GM21515 (cell line): ENCODE measurements around the gene EEIG1.

Experiments used
- ATAC-seq: cut with Tn5 transposase; IDR thresholded peaks from one replicate; pipeline ENCODE4 v1.9.1; 2021; ENCODE audit not compliant: unreplicated experiment

Gene EEIG1

DNA sequence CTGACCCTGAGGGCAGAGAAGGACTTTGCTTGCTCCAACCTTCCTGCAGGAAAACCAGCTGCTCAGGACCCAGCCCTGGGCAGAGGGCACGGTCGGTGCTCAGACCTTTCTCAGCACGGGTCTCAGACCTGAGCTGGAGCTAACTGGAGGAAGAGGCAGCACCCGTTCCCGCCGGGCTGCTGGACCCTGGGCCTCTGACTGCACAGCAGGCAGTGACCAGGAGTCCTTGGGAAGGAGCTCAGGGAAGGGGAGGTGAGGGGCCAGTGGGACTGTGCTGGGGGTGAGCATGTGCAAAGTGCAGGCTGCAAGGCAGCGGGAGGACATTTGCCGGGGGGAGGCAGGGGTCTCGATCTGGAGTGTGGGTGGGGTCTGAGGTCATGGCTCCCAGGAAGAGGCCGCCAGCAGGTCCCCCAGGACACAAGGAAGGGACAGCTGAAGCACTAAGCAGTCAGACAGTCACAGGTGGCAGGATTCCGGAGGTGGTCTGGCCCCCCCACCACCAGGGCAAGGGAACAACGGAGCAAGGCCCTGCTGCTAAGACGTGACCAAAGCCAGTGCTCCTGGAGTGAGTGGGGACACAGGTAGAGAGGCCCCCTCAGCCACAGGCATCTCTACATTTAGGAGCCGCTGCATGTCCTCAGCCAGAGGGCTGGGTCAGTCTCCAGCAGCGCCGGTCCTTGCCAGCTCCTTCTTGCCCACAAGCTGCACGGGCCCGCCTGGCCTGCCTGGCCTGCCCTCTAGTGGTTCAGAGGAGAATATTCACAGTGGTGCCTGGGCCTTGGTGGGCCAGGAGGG, 38.4 kb downstream of the EEIG1 start:
- ATAC-seq: no peak

- no peak for ATAC-seq
Measured at GRCh38 chr9:127941961-127942215, 38.9 kb downstream of the EEIG1 start.

GRCh38 chr9:127941062-127941960, 39.5 kb downstream of the EEIG1 start:
- no peak for ATAC-seq

DNA sequence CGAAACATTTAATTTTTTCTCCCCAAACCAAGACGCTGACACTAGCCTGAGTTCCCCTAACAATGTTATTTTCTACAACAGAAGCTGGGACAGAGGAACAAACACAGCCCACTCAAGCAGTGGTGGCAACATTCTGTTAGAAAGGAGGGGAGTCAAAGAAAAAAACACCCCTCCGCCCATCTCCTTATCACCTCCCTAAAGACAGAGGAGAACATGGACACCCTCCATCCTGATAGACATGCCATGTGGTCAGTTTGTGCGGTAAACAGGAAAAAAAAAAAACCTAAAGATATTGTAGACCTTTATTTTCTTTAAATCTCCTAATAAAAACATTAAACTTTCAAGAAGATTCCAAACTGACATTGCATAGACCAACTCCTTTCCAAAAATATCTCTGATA, 40.2 kb downstream of the EEIG1 start:
- no peak for ATAC-seq

DNA sequence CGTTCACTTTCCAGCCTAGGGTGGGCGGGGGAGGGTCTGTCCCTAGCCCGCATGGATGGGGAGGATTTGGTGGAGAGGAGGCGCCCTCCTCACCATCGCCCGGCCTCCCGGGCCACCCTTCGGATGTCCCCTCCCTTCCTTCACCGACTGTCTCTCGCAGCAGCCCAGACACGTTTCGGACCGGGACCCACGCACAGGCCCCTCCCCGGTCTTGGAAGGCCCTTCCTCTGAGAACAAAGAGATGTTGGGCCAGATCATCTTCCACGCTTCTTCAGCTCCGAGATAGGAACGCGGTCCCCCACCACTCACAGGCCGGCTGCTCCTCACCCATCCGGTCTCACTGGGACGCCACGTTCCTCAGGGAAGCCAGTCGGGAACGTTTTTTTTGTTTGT, 42.5 kb downstream of the EEIG1 start:
- ATAC-seq: no peak

GRCh38 chr9:127937388-127938297, 43.1 kb downstream of the EEIG1 start, which contains the start of gene DPM2:
DPM2 (minus strand) TSS chr9:127937854; CDS start chr9:127937820, 34 bp downstream.
- ATAC-seq: peak; percentile 87

DNA sequence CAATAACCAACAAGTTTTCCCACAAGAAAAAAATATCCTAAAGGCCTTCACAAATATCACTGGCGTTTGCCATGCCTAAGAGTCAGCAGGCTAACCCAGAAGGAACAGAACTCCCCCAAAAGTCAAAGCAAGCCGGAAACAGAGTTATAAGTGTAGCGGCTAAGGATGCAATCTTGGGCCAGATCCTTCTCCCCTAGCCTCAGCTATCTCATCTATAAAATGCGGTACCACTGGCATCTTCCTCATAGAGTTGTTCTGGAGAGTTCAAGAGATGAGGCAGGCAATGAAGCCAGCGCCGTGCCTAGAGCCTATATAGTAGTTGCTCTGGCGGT, 43.8 kb downstream of the EEIG1 start:
- ATAC-seq: no peak

GRCh38 chr9:127936347-127936852, 44.4 kb downstream of the EEIG1 start:
- ATAC-seq: no peak

- ATAC-seq: no peak
Measured at GRCh38 chr9:127935765-127936221, 45.0 kb downstream of the EEIG1 start.

DNA sequence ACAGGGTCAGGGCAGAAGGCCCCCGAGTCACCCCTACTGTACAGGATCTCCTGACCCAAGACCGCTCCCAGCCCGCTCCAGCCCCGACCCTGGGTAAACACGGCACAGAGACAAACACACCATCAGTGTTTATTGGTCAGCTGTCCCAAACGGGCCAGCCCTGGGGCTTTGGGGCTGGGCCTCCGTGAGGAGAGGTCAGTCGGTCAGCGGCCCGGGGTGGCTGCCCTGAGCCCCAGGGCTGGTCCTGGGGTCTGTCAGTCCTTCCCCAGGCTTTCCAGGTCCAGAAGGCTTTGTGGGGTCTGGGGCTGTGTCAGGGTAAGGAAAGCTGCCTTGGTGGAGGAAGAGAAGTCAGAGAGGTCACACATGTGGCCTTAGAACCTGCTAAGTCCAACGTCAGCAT, 45.8 kb downstream of the EEIG1 start:
- ATAC-seq: no peak

GRCh38 chr9:127934248-127934647, 46.5 kb downstream of the EEIG1 start:
- no peak for ATAC-seq

DNA sequence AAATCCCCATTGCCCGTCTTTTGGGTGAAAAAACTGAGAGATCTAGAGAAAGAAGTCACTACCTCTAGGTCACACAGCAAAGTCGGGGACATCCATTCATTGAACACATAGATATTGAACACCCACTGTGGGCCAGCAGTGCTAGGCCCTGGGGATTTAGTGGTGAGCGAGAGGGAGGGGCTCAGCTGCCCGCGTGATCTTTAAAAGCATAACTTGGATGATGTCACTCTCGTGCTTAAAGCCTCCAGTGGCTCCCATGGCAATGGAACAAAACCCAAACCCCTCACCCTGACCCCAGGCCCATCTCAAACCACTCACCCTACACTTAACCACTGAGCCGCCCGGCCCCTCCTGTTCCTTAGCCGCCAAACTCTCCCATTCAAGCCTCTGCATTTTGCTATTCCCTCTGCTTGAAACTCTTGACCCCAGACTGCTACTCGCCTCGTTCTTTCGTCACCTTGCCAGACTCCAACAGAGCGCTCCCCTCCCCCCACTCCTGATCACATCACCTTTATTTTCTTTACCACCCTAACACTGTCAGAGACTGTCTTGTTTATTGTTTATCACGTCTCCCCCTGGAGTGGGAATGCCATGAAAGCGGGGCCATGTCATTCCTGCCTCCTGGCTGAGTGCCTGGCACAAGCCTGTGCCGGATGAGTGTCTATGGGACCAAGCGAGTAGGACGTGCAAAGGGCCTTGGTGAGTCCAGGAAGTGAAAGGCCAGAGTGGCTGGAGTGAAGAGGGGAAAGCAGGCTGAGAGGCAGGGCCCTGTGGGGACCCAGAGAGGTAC, 49.5 kb downstream of the EEIG1 start:
- peak; percentile 12 for ATAC-seq
